VCaP (cell line): ENCODE measurements around the gene RNASE8.

ENCODE experiments used
- H3K27ac ChIP-seq: fragments of 450-650 bp; 2 replicates; pipeline ENCODE4 v1.5.1; 2017
- TF ChIP-seq, protein P1 (sequence below): fragments of 450-650 bp; conservative IDR thresholded peaks from 2 replicates; pipeline ENCODE4 v1.5.1; 2017; ENCODE audit warnings: mild to moderate bottlenecking, moderate library complexity

RNASE8 gene

GRCh38 chr14:21032326-21033132 is 25.1 kb upstream of the RNASE8 start:
- H3K27ac ChIP-seq, result no peak overlapping the region
- TF ChIP-seq, protein P1, sequence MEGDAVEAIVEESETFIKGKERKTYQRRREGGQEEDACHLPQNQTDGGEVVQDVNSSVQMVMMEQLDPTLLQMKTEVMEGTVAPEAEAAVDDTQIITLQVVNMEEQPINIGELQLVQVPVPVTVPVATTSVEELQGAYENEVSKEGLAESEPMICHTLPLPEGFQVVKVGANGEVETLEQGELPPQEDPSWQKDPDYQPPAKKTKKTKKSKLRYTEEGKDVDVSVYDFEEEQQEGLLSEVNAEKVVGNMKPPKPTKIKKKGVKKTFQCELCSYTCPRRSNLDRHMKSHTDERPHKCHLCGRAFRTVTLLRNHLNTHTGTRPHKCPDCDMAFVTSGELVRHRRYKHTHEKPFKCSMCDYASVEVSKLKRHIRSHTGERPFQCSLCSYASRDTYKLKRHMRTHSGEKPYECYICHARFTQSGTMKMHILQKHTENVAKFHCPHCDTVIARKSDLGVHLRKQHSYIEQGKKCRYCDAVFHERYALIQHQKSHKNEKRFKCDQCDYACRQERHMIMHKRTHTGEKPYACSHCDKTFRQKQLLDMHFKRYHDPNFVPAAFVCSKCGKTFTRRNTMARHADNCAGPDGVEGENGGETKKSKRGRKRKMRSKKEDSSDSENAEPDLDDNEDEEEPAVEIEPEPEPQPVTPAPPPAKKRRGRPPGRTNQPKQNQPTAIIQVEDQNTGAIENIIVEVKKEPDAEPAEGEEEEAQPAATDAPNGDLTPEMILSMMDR, result no peak

DNA sequence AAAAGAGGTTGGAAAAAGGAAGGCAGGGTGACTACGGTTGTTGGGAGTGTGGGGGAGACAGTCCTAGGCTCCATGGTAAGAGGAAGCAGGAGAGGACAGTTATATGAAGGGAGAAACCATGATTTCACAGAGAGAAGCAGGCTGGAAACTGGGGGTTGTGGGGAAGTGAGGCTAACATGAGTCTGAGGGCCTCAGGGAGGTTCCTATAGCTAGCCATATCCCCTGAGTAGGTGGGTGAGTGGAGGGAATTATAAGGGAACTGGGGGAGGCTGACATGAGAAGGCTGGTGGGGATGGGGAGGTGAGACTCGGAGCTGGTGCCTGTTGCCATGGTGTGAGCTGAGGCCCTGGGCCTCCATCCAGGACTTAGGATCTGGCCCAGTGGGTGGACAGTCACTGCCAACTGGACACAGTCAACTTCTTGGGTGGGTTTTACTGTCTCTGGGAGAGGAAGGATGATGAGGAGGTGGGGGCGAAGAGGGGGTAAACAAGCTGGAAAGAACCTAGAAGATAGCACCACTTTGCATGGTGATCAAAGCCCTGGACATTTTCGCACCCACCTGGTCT is 24.4 kb upstream of the RNASE8 start:
- TF ChIP-seq, protein P1, result no peak
- H3K27ac ChIP-seq, result no peak overlapping the region

- TF ChIP-seq, protein P1, result no peak
- no peak within 1 kb of the TSS for H3K27ac ChIP-seq
Measured at GRCh38 chr14:21034707-21035106, 22.9 kb upstream of the RNASE8 start, which contains the start of gene RNASE13. Gene RNASE13 (minus strand): TSS chr14:21034807. CDS start chr14:21034288, 519 bp downstream.

- TF ChIP-seq, protein P1, result no peak
- no peak overlapping the region for H3K27ac ChIP-seq
Measured at GRCh38 chr14:21036751-21037150, 20.9 kb upstream of the RNASE8 start.

- H3K27ac ChIP-seq, result no peak overlapping the region
- TF ChIP-seq, protein P1, result no peak
Measured at GRCh38 chr14:21037156-21037555, 20.5 kb upstream of the RNASE8 start.

GRCh38 chr14:21038441-21039422 is 18.9 kb upstream of the RNASE8 start:
- TF ChIP-seq, protein P1, result no peak
- 0 out of 2 replicates have a peak overlapping the region, but pooled peaks have one; percentile 11 for H3K27ac ChIP-seq
